ENCODE measurements around the gene CLEC10A. TPM values are rescaled to one million over a fixed set of nuclear protein-coding genes. Genes with fewer than 3 reads are reported as not detected.

Gene CLEC10A
- polyA plus RNA-seq, 3 donors: 22.7 to 69.4 (median 61.9) TPM

GRCh38 chr17:7072406-7072805 lies 7.6 kb downstream of the CLEC10A start:
- DNase-seq: no peak
- no peak for TF ChIP-seq CTCF (IDR thresholded peaks at IDR 0.05)
- peaks cover 0 to 3% of the 10 kb centered on the region in 2 donors for H3K36me3 ChIP-seq (replicated peaks in 1 of 2; ENCODE audit: control insufficient read depth in 1 of 2, insufficient read depth in 2 of 2, low read length in 2 of 2)
- H3K79me2 ChIP-seq (ENCODE audit: insufficient read depth, low read length): no peaks in the 10 kb centered on the region
- H3K9me3 Mint-ChIP-seq: peaks cover 11 to 21% (median 16%) of the 10 kb centered on the region in 7 donors
- peak overlapping the region in 1 of 7 donors; percentile 61 for H3K27ac Mint-ChIP-seq
- H3K27me3 Mint-ChIP-seq (ENCODE audit: low read depth in 3 of 3): peaks cover 5 to 9% (median 7%) of the 10 kb centered on the region in 3 donors
- H3K4me1 Mint-ChIP-seq: peaks cover 7% of the 10 kb centered on the region
- H3K4me1 ChIP-seq (ENCODE audit: control insufficient read depth in 1 of 2, insufficient read depth in 2 of 2, low read length in 2 of 2): peaks cover 0 to 5% of the 10 kb centered on the region in 2 donors
- H3K27me3 ChIP-seq (ENCODE audit: control insufficient read depth in 2 of 2, insufficient read depth in 2 of 2, low read length in 2 of 2): no peaks in the 10 kb centered on the region
- no CpG with 5 or more reads among the region's 2 CpGs for WGBS (ENCODE audit: insufficient coverage)
- no peaks in the 10 kb centered on the region for H4K20me1 ChIP-seq (ENCODE audit: insufficient read depth, low read length)
- peaks cover 26 to 42% of the 10 kb centered on the region in 2 donors for H3K36me3 Mint-ChIP-seq
- peaks cover 11 to 16% of the 10 kb centered on the region in 2 donors for H3K9me3 ChIP-seq (replicated peaks in 1 of 2; ENCODE audit: control insufficient read depth in 1 of 2, insufficient read depth in 1 of 2, low read length in 2 of 2)
- no peak overlapping the region for H2AFZ ChIP-seq (ENCODE audit: insufficient read depth, low read depth, low read length, poor library complexity, severe bottlenecking)
- no peak overlapping the region for H3K27ac ChIP-seq (ENCODE audit: low read depth in 1 of 2, low read length in 2 of 2)
- H3K4me3 Mint-ChIP-seq: no peak overlapping the region
- no peak overlapping the region for H3K4me3 ChIP-seq (replicated peaks in 1 of 3; ENCODE audit: low read depth in 2 of 3, low read length in 3 of 3)
- H3K4me2 ChIP-seq (replicated peaks; ENCODE audit: extremely low read depth, low read length, poor library complexity, severe bottlenecking): no peak overlapping the region
- no peak overlapping the region for H3K9ac ChIP-seq (ENCODE audit: insufficient read depth, low read length, poor library complexity, severe bottlenecking)
- intact Hi-C loops (cut with micrococcal nuclease): loop anchor here in 1 of 2 donors (10.0 kb wide), 1 partner anchor 1532 kb away; no protein-coding TSS in a partner anchor

GRCh38 chr17:7070712-7071111 lies 9.3 kb downstream of the CLEC10A start:
- Histone ChIP-seq H3K9ac (ENCODE audit: insufficient read depth, low read length, poor library complexity, severe bottlenecking) (no peak overlapping the region), H3K79me2 (ENCODE audit: insufficient read depth, low read length) (no peaks in the 10 kb centered on the region), H3K27me3 (ENCODE audit: control insufficient read depth in 2 of 2, insufficient read depth in 2 of 2, low read length in 2 of 2) (no peaks in the 10 kb centered on the region), H3K4me1 (ENCODE audit: control insufficient read depth in 1 of 2, insufficient read depth in 2 of 2, low read length in 2 of 2) (peaks cover 0 to 5% of the 10 kb centered on the region in 2 donors), H3K27ac (ENCODE audit: low read depth in 1 of 2, low read length in 2 of 2) (no peak overlapping the region), H3K36me3 (replicated peaks in 1 of 2; ENCODE audit: control insufficient read depth in 1 of 2, insufficient read depth in 2 of 2, low read length in 2 of 2) (peaks cover 0 to 3% of the 10 kb centered on the region in 2 donors), H3K4me2 (replicated peaks; ENCODE audit: extremely low read depth, low read length, poor library complexity, severe bottlenecking) (no peak overlapping the region), H4K20me1 (ENCODE audit: insufficient read depth, low read length) (no peaks in the 10 kb centered on the region), H3K9me3 (replicated peaks in 1 of 2; ENCODE audit: control insufficient read depth in 1 of 2, insufficient read depth in 1 of 2, low read length in 2 of 2) (peaks cover 14 to 16% of the 10 kb centered on the region in 2 donors), H2AFZ (ENCODE audit: insufficient read depth, low read depth, low read length, poor library complexity, severe bottlenecking) (no peak overlapping the region), H3K4me3 (replicated peaks in 1 of 3; ENCODE audit: low read depth in 2 of 3, low read length in 3 of 3) (no peak overlapping the region)
- intact Hi-C loops (cut with micrococcal nuclease): loop anchor here in 1 of 2 donors (10.0 kb wide), 1 partner anchor 1534 kb away; no protein-coding TSS in a partner anchor
- no peak overlapping the region for H3K4me3 Mint-ChIP-seq
- no peak overlapping the region for H3K27ac Mint-ChIP-seq
- H3K27me3 Mint-ChIP-seq (ENCODE audit: low read depth in 3 of 3): peaks cover 4 to 11% (median 7%) of the 10 kb centered on the region in 3 donors
- no peak for TF ChIP-seq CTCF (IDR thresholded peaks at IDR 0.05)
- 0% methylated on average over 1 of the region's 3 CpGs for whole genome bisulfite sequencing (ENCODE audit: insufficient coverage)
- DNase-seq: no peak
- peaks cover 11 to 23% (median 17%) of the 10 kb centered on the region in 7 donors for H3K9me3 Mint-ChIP-seq
- H3K36me3 Mint-ChIP-seq: peaks cover 23 to 33% of the 10 kb centered on the region in 2 donors
- H3K4me1 Mint-ChIP-seq: peaks cover 6% of the 10 kb centered on the region
